SU-DHL-6 (cell line): ENCODE results near the gene HCFC1R1.

Source experiments
- EZH2phosphoT487 ChIP-seq: fragments of 200-600 bp; sonication (generic), shearing (Covaris generic); conservative IDR thresholded peaks from 2 replicates; pipeline ENCODE4 v1.6.1; 2018; ENCODE audit warnings: mild to moderate bottlenecking, antibody characterized with exemption, low read length, moderate library complexity, mixed read lengths
- TF ChIP-seq, protein P1 (sequence below): fragments of 200-600 bp; sonication (generic); IDR thresholded peaks from one replicate; pipeline ENCODE4 v1.5.1; 2017; ENCODE audit warnings: antibody characterized with exemption, mild to moderate bottlenecking, low read length, moderate library complexity; ENCODE audit not compliant: insufficient read depth, poor library complexity, severe bottlenecking

DNA sequence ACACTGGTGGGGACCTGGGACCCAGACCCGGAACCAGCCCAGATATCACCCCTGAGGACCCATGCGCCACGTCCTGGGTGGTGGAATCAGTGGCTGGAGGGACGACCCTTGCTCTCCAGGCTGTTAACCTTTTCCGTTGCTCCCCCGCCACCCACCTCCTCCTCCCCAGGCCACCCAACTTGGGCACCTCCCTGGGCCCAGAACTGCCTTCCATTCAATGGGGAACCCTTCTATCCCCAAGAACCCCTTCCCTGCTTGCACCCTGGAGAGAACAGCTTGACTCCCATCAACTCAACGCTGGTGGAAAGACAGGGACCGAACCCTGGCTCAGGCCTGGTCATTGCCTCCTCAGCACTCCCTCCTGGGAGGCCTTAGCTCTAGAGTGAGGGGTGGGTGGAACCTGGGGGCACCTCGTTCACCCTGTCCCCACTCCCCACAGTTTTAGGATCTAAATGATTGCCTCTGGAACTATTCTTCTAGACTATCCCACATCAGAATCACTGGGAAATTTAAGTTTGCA lies 36.0 kb upstream of the HCFC1R1 start:
- TF ChIP-seq, protein P1, sequence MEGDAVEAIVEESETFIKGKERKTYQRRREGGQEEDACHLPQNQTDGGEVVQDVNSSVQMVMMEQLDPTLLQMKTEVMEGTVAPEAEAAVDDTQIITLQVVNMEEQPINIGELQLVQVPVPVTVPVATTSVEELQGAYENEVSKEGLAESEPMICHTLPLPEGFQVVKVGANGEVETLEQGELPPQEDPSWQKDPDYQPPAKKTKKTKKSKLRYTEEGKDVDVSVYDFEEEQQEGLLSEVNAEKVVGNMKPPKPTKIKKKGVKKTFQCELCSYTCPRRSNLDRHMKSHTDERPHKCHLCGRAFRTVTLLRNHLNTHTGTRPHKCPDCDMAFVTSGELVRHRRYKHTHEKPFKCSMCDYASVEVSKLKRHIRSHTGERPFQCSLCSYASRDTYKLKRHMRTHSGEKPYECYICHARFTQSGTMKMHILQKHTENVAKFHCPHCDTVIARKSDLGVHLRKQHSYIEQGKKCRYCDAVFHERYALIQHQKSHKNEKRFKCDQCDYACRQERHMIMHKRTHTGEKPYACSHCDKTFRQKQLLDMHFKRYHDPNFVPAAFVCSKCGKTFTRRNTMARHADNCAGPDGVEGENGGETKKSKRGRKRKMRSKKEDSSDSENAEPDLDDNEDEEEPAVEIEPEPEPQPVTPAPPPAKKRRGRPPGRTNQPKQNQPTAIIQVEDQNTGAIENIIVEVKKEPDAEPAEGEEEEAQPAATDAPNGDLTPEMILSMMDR = no peak
- no peak for TF ChIP-seq EZH2phosphoT487
